ENCODE data around the gene XK. TPM values are rescaled to one million over a fixed set of nuclear protein-coding genes. Genes with fewer than 3 reads are reported as not detected.

The XK gene
- total and polyA plus RNA-seq, 10 of the 15 experiments (the other 5 are each of a cell fraction or from before 2014, with no cell fraction given): not detected

GRCh38 chrX:37746218-37746941, 60.8 kb downstream of the XK start (continued):
- TF ChIP-seq CBFB (IDR thresholded peaks at IDR 0.05; ENCODE audit: low read depth) (peak; percentile 42; the same call in 1 of the 2 replicates), NFYA (IDR thresholded peaks at IDR 0.05; ENCODE audit: borderline replicate concordance, low read depth, low read length) (no peak), HDGF (IDR thresholded peaks at IDR 0.05) (no peak), RAD21 (IDR thresholded peaks at IDR 0.05; ENCODE audit: insufficient read depth, low read depth, low read length) (no peak), YBX1 (IDR thresholded peaks at IDR 0.05) (no peak), PAX8 (IDR thresholded peaks at IDR 0.05) (no peak), MLLT1 (IDR thresholded peaks at IDR 0.05) (0 out of 2 replicates have a peak, but pooled peaks have one; percentile 23), SMAD1 (IDR thresholded peaks at IDR 0.05; ENCODE audit: low read depth, partially characterized antibody) (no peak), STAT3 (IDR thresholded peaks at IDR 0.05; ENCODE audit: low read depth, low read length) (no peak), ATF7 (IDR thresholded peaks at IDR 0.05; ENCODE audit: low read depth) (peak; percentile 78), ZZZ3 (IDR thresholded peaks at IDR 0.05; ENCODE audit: control insufficient read depth, insufficient read length, low read depth) (no peak), RBBP5 (conservative IDR thresholded peaks at IDR 0.05) (no peak), SPI1 (IDR thresholded peaks at IDR 0.05; ENCODE audit: borderline replicate concordance, insufficient read depth, low read depth, low read length) (no peak), RFX5 (IDR thresholded peaks at IDR 0.05; ENCODE audit: low read depth, low read length) (no peak), CREM (IDR thresholded peaks at IDR 0.05; ENCODE audit: low read depth) (peak; percentile 14; the same call in 1 of the 2 replicates), CREB1 (IDR thresholded peaks at IDR 0.05; ENCODE audit: low read depth) (no peak), RELB (IDR thresholded peaks at IDR 0.05; ENCODE audit: low read depth) (0 out of 2 replicates have a peak, but pooled peaks have one; percentile 34), ASH2L (IDR thresholded peaks at IDR 0.05; ENCODE audit: borderline replicate concordance, low read depth) (no peak), SMC3 (IDR thresholded peaks at IDR 0.05; ENCODE audit: borderline replicate concordance, low read length) (no peak), CHD2 (IDR thresholded peaks at IDR 0.05; ENCODE audit: borderline replicate concordance, low read depth, low read length) (no peak), POLR2AphosphoS5 (IDR thresholded peaks at IDR 0.05; ENCODE audit: low read length) (no peak), MYB (IDR thresholded peaks at IDR 0.05; ENCODE audit: borderline replicate concordance, low read depth, low read length) (no peak), POLR2A (IDR thresholded peaks at IDR 0.05; ENCODE audit: low read depth, low read length) (no peak)
- TF ChIP-seq, protein P1, sequence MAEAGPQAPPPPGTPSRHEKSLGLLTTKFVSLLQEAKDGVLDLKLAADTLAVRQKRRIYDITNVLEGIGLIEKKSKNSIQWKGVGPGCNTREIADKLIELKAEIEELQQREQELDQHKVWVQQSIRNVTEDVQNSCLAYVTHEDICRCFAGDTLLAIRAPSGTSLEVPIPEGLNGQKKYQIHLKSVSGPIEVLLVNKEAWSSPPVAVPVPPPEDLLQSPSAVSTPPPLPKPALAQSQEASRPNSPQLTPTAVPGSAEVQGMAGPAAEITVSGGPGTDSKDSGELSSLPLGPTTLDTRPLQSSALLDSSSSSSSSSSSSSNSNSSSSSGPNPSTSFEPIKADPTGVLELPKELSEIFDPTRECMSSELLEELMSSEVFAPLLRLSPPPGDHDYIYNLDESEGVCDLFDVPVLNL (IDR thresholded peaks at IDR 0.05; ENCODE audit: low read depth, low read length): no peak
- TF ChIP-seq, protein P2, sequence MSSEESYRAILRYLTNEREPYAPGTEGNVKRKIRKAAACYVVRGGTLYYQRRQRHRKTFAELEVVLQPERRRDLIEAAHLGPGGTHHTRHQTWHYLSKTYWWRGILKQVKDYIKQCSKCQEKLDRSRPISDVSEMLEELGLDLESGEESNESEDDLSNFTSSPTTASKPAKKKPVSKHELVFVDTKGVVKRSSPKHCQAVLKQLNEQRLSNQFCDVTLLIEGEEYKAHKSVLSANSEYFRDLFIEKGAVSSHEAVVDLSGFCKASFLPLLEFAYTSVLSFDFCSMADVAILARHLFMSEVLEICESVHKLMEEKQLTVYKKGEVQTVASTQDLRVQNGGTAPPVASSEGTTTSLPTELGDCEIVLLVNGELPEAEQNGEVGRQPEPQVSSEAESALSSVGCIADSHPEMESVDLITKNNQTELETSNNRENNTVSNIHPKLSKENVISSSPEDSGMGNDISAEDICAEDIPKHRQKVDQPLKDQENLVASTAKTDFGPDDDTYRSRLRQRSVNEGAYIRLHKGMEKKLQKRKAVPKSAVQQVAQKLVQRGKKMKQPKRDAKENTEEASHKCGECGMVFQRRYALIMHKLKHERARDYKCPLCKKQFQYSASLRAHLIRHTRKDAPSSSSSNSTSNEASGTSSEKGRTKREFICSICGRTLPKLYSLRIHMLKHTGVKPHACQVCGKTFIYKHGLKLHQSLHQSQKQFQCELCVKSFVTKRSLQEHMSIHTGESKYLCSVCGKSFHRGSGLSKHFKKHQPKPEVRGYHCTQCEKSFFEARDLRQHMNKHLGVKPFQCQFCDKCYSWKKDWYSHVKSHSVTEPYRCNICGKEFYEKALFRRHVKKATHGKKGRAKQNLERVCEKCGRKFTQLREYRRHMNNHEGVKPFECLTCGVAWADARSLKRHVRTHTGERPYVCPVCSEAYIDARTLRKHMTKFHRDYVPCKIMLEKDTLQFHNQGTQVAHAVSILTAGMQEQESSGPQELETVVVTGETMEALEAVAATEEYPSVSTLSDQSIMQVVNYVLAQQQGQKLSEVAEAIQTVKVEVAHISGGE (CRISPR knock-in tag; IDR thresholded peaks at IDR 0.05): no peak
